Activated T-cell treated with anti-CD3 and anti-CD28 coated beads for 24 hours (primary cell): ENCODE results near the gene ZNF606.

Source experiments
- DNase-seq: peaks from one replicate; pipeline ENCODE4 v3.0.0-alpha.2; 2020; ENCODE audit warnings: low read depth

Gene ZNF606

GRCh38 chr19:57927587-57927986, 75.0 kb downstream of the ZNF606 start:
- no peak for DNase-seq
